Measurements from ENCODE around the gene HACE1.

Gene HACE1

GRCh38 chr6:104730450-104730849 lies 129.3 kb downstream of the HACE1 start:
- Histone ChIP-seq H3K27me3 (ENCODE audit: insufficient read depth, low read length, poor library complexity, severe bottlenecking) (no peaks in the 10 kb centered on the region), H3K4me3 (ENCODE audit: low read length, poor library complexity, severe bottlenecking) (no peak overlapping the region), H3K9ac (ENCODE audit: low read depth, low read length, poor library complexity, severe bottlenecking) (no peak overlapping the region), H3K4me1 (ENCODE audit: insufficient read depth, low read length, poor library complexity, severe bottlenecking) (no peaks in the 10 kb centered on the region), H3K9me2 (replicated peaks; ENCODE audit: low read depth, low read length) (no peaks in the 10 kb centered on the region), H4K20me1 (ENCODE audit: insufficient read depth, low read length, poor library complexity, severe bottlenecking) (no peaks in the 10 kb centered on the region), H3K79me2 (ENCODE audit: insufficient read depth, low read length) (no peaks in the 10 kb centered on the region), H3F3A (ENCODE audit: low read depth) (no peaks in the 10 kb centered on the region), H3K9me3 (ENCODE audit: insufficient read depth, low read depth, low read length) (no peaks in the 10 kb centered on the region), H3K4me2 (ENCODE audit: low read depth, low read length, poor library complexity, severe bottlenecking) (no peak overlapping the region), H2AFZ (ENCODE audit: low read length) (no peak overlapping the region), H3K36me3 (ENCODE audit: insufficient read depth, low read length) (peaks cover 10% of the 10 kb centered on the region; the same call in 1 of the 2 replicates)
- TF ChIP-seq CTCF (conservative IDR thresholded peaks at IDR 0.05; ENCODE audit: low read length) (no peak), EZH2phosphoT487 (IDR thresholded peaks at IDR 0.05; ENCODE audit: borderline replicate concordance) (no peak)

GRCh38 chr6:104729433-104729832 lies 130.3 kb downstream of the HACE1 start:
- H3K9me2 ChIP-seq (replicated peaks; ENCODE audit: low read depth, low read length) = no peaks in the 10 kb centered on the region
- no peaks in the 10 kb centered on the region for H3F3A ChIP-seq (ENCODE audit: low read depth)
- no peak overlapping the region for H2AFZ ChIP-seq (ENCODE audit: low read length)
- no peaks in the 10 kb centered on the region for H3K79me2 ChIP-seq (ENCODE audit: insufficient read depth, low read length)
- H3K4me3 ChIP-seq (ENCODE audit: low read length, poor library complexity, severe bottlenecking) = no peak overlapping the region
- H3K9me3 ChIP-seq (ENCODE audit: insufficient read depth, low read depth, low read length) = no peaks in the 10 kb centered on the region
- no peaks in the 10 kb centered on the region for H3K4me1 ChIP-seq (ENCODE audit: insufficient read depth, low read length, poor library complexity, severe bottlenecking)
- H3K36me3 ChIP-seq (ENCODE audit: insufficient read depth, low read length) = peaks cover 10% of the 10 kb centered on the region; the same call in 1 of the 2 replicates
- H3K9ac ChIP-seq (ENCODE audit: low read depth, low read length, poor library complexity, severe bottlenecking) = no peak overlapping the region
- no peaks in the 10 kb centered on the region for H4K20me1 ChIP-seq (ENCODE audit: insufficient read depth, low read length, poor library complexity, severe bottlenecking)
- no peak for TF ChIP-seq CTCF (conservative IDR thresholded peaks at IDR 0.05; ENCODE audit: low read length)
- no peak for TF ChIP-seq EZH2phosphoT487 (IDR thresholded peaks at IDR 0.05; ENCODE audit: borderline replicate concordance)
- H3K4me2 ChIP-seq (ENCODE audit: low read depth, low read length, poor library complexity, severe bottlenecking) = no peak overlapping the region
- no peaks in the 10 kb centered on the region for H3K27me3 ChIP-seq (ENCODE audit: insufficient read depth, low read length, poor library complexity, severe bottlenecking)

- Histone ChIP-seq H3K9me2 (replicated peaks; ENCODE audit: low read depth, low read length) (no peaks in the 10 kb centered on the region), H4K20me1 (ENCODE audit: insufficient read depth, low read length, poor library complexity, severe bottlenecking) (no peaks in the 10 kb centered on the region), H3K9ac (ENCODE audit: low read depth, low read length, poor library complexity, severe bottlenecking) (no peak overlapping the region), H3K9me3 (ENCODE audit: insufficient read depth, low read depth, low read length) (no peaks in the 10 kb centered on the region), H3F3A (ENCODE audit: low read depth) (no peaks in the 10 kb centered on the region), H3K27me3 (ENCODE audit: insufficient read depth, low read length, poor library complexity, severe bottlenecking) (no peaks in the 10 kb centered on the region), H3K4me3 (ENCODE audit: low read length, poor library complexity, severe bottlenecking) (no peak overlapping the region), H3K79me2 (ENCODE audit: insufficient read depth, low read length) (no peaks in the 10 kb centered on the region), H3K4me1 (ENCODE audit: insufficient read depth, low read length, poor library complexity, severe bottlenecking) (peaks cover 6% of the 10 kb centered on the region), H3K36me3 (ENCODE audit: insufficient read depth, low read length) (peaks cover 10% of the 10 kb centered on the region; the same call in 1 of the 2 replicates), H3K4me2 (ENCODE audit: low read depth, low read length, poor library complexity, severe bottlenecking) (no peak overlapping the region), H2AFZ (ENCODE audit: low read length) (no peak overlapping the region)
- TF ChIP-seq CTCF (conservative IDR thresholded peaks at IDR 0.05; ENCODE audit: low read length) (no peak), EZH2phosphoT487 (IDR thresholded peaks at IDR 0.05; ENCODE audit: borderline replicate concordance) (no peak)
Measured at GRCh38 chr6:104728448-104728847, 131.3 kb downstream of the HACE1 start.

Measured in Loucy (cell line).